HG02885 (cell line): Measurements from ENCODE around the gene CLDN1.

Experiments used
- ATAC-seq: cut with Tn5 transposase; IDR thresholded peaks from one replicate; pipeline ENCODE4 v1.9.1; 2021; ENCODE audit warnings: mild to moderate bottlenecking; ENCODE audit not compliant: unreplicated experiment, poor library complexity

CLDN1 gene

DNA sequence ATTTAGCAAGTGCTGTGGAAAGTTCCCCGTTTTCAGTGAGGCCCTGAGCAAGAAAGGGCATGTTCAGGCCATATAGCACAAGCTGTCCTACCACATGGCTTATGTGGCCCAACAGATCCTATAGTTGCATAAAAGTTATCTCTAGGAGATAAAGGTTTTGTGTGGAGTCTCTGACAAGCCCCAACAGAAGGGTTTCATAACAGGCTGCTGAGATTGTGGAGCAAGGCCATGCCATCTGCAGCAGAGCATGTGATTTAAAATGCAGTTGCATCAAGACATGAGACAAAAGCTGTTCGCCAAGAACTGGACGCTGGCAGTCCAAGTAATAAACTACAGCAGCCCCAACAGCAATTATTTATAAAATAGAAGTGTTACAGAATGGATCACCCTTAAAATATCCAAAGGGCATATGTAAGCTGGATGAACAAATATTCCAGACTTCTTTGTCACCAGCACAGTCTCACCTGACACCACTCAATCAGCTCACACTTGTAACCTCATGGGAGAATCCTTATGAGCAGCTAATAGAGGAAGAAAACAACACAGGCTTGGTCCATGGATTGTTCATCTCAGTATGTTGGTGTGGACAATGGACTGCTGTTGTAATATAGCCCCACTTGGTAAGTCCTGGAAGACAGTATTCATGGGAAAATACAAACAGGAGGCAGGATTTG, 14.4 kb upstream of the CLDN1 start:
- no peak for ATAC-seq

DNA sequence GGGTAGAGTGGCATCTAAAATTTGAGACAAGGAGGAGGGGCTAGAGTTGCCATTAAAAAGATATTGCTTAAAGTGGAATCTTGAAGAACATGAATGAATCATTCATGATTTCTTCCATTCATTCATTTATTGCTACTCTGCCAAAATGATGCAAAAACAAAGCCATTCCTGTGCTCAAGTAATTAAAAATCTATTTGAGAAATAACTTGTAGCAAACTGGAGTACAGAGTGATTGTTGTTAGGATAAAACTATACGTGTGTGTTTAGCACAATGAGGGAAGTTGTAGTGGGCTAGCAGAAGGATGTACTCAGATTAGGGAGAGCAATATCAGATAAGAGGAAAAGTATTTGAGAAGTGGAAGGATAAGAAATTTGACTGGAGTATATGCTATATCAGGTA, 11.7 kb upstream of the CLDN1 start:
- ATAC-seq: no peak

- no peak for ATAC-seq
Observed at GRCh38 chr3:190330936-190331734, 8.9 kb upstream of the CLDN1 start.

- no peak for ATAC-seq
Observed at GRCh38 chr3:190326930-190327329, 4.7 kb upstream of the CLDN1 start.

GRCh38 chr3:190326361-190326760, 4.1 kb upstream of the CLDN1 start:
- ATAC-seq: no peak

DNA sequence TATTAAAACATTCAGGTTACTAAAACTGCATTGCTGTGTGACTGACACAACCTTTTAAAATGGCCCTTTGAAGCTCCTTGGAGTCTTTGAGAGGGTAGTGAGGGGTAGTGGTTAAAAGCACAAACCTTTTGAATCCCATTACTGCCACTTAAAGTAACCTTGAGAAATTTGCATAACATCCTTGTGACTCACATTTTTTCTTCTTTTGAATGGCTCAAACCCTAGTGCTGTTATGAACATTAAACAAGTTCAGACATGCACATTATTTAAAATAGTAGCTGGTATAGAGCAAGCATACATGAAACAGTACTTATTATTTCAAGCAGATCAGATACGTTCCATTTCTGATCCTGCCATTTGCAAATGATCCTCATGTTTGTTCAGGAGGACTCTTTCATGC, 3.7 kb upstream of the CLDN1 start:
- no peak for ATAC-seq

DNA sequence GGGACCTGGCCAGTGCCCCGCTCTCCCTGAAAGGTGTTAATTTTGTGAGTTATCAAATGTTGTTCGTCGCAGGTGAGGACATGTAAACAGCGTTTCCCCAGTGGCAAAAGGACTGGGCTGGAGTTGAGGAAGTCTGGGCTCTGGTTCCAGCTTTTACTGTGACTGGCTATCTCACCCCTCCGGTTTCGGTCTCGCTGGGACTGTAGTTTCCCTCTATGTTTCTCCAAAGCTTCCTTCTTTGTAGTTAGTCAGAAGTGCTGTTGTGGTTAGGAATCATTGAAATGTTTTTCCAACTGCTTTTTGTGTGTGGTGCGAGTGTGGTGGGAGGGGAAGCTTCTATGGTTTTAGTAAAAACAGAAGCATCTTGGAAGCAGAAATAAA, 990 bp upstream of the CLDN1 start:
- no peak for ATAC-seq

DNA sequence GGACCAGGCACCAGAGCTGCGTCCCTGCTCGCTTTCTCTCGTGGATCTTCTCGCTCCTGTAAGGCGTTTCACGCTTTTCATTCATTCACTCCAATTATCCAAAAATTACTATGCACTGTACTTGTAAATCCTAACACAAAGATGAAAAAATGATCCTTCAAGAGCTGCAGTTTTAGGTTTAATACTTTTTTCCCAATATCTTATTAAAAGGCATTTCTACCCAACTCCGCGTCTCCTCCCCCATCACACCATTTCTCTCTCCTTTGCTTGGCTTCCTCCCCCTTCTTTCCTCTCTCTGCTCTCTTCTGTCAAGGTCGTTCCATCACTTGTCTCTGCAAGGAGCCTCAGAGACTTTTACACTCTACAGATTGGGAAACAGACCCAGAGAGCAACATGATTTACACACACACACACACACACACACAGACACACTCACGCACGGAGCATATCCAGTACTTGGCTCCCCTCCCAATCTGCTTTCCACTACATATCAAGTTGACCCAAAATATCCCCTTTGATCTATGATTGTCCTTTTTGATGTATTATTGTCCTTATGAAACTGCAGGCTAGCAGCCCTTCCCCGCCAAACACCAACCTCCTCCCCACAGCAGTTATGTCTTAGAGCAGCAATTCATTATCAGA, 479 bp upstream of the CLDN1 start:
- no peak for ATAC-seq

DNA sequence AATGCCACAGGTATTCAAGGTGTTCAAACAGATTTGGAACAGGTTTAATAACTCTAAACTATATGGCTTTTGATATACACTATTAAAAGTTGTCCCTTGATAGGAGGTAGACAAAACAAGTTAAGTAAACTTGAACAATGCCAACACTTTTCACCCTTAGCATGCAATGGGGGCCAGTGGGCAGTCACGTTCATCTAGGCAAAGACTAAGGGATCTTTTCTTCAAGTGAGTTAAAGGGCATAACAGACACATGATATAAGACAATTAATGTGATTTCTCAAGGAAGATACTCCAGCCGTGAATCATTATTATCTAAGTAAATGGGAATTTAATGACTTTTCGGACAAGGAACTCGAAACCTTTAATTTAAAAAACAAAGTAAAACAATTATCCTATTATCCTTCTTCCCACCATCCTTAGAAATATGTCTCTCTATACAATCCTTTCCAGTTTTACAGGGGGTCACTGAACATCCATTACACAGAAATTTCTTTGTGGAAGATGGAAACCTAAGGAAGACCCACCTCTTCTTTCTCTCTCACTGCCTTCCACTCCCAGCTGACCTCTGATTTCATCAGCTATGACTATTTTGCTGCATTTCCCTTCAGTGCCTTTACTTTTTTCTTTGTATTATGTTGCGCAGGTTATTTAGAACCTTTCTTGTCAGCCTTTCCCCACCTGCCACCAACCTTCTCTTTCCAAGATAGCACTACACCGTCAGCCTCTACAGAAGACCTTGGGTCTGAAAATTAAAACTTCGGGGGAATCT, 1.5 kb downstream of the CLDN1 start:
- ATAC-seq: no peak

DNA sequence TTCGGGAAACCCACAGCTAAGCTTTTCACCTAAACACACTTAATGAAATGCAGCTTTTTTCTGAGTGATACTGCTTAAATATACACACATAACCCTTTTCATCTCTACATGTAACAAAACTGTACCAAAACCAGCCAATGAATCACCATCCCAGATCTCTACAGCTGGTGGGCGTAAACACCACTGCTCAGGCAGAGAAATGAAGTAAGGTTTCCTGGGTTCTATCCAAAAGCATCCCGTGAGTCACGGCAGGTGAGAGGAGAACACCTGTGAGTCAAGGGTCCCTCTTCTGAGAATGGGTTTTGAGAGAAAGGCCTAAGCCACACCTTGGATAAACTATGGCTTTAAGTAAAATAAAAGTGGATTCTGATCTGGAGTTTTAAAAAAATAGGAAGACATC, 2.6 kb downstream of the CLDN1 start:
- ATAC-seq: no peak

DNA sequence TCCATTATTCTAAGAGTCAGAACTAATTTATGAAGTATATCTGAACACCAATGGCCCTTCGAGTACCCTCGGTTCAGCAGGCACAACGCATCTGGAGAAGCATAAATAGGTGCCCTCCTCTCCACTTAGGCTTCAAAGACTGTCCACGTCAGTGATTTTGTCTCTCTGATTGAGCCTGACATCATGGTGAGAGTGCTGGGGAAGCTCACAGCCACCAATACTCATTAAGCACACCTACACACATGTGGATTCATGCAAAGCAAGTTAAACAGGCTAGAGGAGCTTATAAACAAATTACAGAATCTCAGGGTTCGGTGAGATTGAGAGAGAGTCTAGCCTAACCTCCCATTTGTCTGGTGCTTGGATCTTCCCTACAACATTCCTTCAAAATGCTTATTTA, 3.6 kb downstream of the CLDN1 start:
- ATAC-seq: no peak

GRCh38 chr3:190314741-190315140, 7.5 kb downstream of the CLDN1 start:
- ATAC-seq: no peak

GRCh38 chr3:190309414-190309813, 12.8 kb downstream of the CLDN1 start:
- no peak for ATAC-seq

DNA sequence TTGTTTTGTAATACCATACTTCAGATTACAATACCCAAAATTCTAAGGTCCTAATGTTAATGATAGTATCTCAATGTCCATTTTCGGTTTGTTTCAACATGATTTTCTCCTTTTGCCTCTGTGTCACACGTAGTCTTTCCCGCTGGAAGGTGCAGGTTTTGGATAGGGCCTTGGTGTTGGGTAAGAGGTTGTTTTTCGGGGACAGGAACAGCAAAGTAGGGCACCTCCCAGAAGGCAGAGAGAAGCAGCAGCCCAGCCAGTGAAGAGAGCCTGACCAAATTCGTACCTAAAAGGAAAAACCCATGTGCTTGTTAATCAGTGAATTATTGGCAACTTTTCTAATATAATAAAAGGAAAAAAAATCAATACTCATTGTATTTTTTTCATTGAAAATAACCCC, 14.1 kb downstream of the CLDN1 start:
- ATAC-seq: no peak

GRCh38 chr3:190307164-190307545, 15.1 kb downstream of the CLDN1 start:
- ATAC-seq: no peak

DNA sequence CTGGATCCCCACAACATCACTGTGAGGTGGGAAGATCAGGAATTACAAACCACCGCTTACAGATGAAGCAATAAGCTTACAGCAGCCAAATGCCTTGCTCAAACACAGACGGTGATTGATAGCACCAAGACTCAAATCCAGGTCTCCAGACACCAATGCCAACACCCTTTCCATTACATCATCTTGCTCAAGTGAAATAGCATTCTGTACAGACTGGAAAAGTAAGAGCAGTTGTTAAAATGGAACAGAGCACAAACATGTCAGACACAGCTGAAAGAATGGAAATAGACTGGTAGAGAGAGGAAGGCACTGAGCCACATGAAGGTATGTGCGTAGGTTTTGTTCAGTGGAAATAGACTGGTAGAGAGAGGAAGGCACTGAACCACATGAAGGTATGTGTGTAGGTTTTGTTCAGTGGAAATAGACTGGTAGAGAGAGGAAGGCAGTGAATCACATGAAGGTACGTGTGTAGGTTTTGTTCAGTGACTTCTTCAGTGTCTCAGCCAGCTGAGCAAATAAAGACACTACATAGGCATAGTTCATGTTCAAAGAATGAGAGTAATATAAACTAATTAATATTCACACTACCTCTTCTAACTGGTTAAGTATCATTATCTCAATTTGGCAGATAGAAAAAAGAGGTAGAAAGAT, 15.6 kb downstream of the CLDN1 start:
- ATAC-seq: no peak

- ATAC-seq: no peak
Observed at GRCh38 chr3:190306026-190306425, 16.2 kb downstream of the CLDN1 start.

- ATAC-seq: no peak
Observed at GRCh38 chr3:190305406-190305805, 16.8 kb downstream of the CLDN1 start.

DNA sequence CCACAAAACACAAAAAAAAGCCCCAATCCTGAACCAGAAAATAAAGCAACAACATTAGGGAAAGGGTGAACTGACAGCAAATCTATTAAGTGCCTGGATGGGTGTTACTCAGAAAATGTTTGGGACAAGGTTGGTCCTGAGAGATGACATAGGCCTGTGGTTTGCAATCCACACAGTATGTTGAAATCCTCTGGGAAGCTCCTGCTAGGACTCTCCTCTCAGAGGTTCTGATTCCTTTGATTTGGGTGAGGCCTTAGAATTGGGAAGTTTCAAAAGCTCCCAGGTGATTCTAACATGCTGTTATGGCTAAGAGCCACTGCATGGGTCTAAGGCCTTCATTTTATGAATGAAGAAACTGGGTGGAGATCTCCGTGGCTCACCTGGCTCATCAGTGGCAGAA, 18.4 kb downstream of the CLDN1 start:
- ATAC-seq: no peak

- no peak for ATAC-seq
Observed at GRCh38 chr3:190302212-190302867, 19.9 kb downstream of the CLDN1 start.
